ENCODE data around the gene IMPG1. TPM values are rescaled to one million over a fixed set of nuclear protein-coding genes. Genes with fewer than 3 reads are reported as not detected.
A peak's percentile ranks its signal among the peaks of the same experiment; 100 is the strongest.

Gene IMPG1
- total and polyA plus RNA-seq, 10 of the 15 experiments (the other 5 are each of a cell fraction or from before 2014, with no cell fraction given): not detected

GRCh38 chr6:75934643-75935472 lies 137.6 kb downstream of the IMPG1 start (continued):
- no peak for TF ChIP-seq NR2F1 (conservative IDR thresholded peaks at IDR 0.05)
- no peak for TF ChIP-seq CBX5 (IDR thresholded peaks at IDR 0.05; ENCODE audit: low read depth)
- TF ChIP-seq ZSCAN29 (IDR thresholded peaks at IDR 0.05): no peak
- peak; percentile 64 for TF ChIP-seq SMC3 (IDR thresholded peaks at IDR 0.05; ENCODE audit: borderline replicate concordance, low read length)
- TF ChIP-seq NFYA (IDR thresholded peaks at IDR 0.05; ENCODE audit: borderline replicate concordance, low read depth, low read length): no peak
- no peak for TF ChIP-seq SUPT20H (IDR thresholded peaks at IDR 0.05; ENCODE audit: borderline replicate concordance, control insufficient read depth, low read depth, low read length)
- TF ChIP-seq, protein P1, sequence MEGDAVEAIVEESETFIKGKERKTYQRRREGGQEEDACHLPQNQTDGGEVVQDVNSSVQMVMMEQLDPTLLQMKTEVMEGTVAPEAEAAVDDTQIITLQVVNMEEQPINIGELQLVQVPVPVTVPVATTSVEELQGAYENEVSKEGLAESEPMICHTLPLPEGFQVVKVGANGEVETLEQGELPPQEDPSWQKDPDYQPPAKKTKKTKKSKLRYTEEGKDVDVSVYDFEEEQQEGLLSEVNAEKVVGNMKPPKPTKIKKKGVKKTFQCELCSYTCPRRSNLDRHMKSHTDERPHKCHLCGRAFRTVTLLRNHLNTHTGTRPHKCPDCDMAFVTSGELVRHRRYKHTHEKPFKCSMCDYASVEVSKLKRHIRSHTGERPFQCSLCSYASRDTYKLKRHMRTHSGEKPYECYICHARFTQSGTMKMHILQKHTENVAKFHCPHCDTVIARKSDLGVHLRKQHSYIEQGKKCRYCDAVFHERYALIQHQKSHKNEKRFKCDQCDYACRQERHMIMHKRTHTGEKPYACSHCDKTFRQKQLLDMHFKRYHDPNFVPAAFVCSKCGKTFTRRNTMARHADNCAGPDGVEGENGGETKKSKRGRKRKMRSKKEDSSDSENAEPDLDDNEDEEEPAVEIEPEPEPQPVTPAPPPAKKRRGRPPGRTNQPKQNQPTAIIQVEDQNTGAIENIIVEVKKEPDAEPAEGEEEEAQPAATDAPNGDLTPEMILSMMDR (IDR thresholded peaks at IDR 0.05 in 2 of 3, conservative IDR thresholded peaks at IDR 0.05 in 1 of 3; ENCODE audit: control insufficient read depth in 2 of 3, extremely low read depth in 1 of 3, insufficient read depth in 1 of 3, low read depth in 3 of 3, low read length in 3 of 3): peak; percentile 74 to 84 (median 76)

DNA sequence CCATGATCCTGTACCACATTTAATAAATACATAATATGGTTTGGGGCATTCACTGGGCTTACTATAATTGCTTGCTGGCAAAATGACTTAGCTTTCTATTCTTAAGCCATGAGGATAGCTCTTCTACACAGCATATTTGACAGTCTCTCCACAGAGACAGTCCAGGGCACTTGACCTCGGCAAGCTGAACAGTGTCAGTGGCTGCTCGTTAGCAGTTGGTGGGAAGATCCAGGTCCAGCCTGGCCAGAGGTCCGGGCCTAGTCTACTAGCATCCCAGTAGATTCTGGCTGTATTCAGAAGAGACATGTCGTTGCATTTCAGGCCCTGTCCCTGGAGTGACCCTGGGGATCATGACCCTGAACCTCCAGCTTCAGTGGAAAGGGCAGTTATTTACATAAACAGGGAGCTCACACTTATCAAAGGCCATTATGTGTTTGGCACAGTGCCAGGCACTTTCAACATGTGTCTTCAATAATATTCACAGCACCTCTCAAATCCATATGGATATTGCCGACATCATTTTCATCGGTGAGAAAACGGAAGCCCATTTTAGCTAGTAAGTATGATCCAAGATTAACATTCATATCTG lies 139.0 kb downstream of the IMPG1 start:
- WGBS (ENCODE audit: insufficient coverage, insufficient replicate concordance, low lambda C conversion rate, missing lambda C conversion rate): 57% methylated on average over 7 of the region's 7 CpGs
- FAIRE-seq: no peak

More for the DNA sequence above, 139.0 kb downstream of the IMPG1 start:
- no TSS peak for BruUV-seq (replicated peaks)
- TF ChIP-seq, protein P2, sequence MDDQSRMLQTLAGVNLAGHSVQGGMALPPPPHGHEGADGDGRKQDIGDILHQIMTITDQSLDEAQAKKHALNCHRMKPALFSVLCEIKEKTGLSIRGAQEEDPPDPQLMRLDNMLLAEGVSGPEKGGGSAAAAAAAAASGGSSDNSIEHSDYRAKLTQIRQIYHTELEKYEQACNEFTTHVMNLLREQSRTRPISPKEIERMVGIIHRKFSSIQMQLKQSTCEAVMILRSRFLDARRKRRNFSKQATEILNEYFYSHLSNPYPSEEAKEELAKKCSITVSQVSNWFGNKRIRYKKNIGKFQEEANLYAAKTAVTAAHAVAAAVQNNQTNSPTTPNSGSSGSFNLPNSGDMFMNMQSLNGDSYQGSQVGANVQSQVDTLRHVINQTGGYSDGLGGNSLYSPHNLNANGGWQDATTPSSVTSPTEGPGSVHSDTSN (IDR thresholded peaks at IDR 0.05; ENCODE audit: insufficient replicate concordance, low read depth, low read length): no peak
- no peak for TF ChIP-seq SMC3 (IDR thresholded peaks at IDR 0.05; ENCODE audit: borderline replicate concordance, low read length)
- no peak for TF ChIP-seq STAT3 (IDR thresholded peaks at IDR 0.05; ENCODE audit: low read depth, low read length)
- TF ChIP-seq, protein P3, sequence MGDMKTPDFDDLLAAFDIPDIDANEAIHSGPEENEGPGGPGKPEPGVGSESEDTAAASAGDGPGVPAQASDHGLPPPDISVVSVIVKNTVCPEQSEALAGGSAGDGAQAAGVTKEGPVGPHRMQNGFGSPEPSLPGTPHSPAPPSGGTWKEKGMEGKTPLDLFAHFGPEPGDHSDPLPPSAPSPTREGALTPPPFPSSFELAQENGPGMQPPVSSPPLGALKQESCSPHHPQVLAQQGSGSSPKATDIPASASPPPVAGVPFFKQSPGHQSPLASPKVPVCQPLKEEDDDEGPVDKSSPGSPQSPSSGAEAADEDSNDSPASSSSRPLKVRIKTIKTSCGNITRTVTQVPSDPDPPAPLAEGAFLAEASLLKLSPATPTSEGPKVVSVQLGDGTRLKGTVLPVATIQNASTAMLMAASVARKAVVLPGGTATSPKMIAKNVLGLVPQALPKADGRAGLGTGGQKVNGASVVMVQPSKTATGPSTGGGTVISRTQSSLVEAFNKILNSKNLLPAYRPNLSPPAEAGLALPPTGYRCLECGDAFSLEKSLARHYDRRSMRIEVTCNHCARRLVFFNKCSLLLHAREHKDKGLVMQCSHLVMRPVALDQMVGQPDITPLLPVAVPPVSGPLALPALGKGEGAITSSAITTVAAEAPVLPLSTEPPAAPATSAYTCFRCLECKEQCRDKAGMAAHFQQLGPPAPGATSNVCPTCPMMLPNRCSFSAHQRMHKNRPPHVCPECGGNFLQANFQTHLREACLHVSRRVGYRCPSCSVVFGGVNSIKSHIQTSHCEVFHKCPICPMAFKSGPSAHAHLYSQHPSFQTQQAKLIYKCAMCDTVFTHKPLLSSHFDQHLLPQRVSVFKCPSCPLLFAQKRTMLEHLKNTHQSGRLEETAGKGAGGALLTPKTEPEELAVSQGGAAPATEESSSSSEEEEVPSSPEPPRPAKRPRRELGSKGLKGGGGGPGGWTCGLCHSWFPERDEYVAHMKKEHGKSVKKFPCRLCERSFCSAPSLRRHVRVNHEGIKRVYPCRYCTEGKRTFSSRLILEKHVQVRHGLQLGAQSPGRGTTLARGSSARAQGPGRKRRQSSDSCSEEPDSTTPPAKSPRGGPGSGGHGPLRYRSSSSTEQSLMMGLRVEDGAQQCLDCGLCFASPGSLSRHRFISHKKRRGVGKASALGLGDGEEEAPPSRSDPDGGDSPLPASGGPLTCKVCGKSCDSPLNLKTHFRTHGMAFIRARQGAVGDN (IDR thresholded peaks at IDR 0.05): no peak
- TF ChIP-seq TCF7 (IDR thresholded peaks at IDR 0.05; ENCODE audit: borderline replicate concordance): no peak
- intact Hi-C loops (cut with micrococcal nuclease; ENCODE audit: unreplicated experiment): loop anchor here (10.0 kb wide), 3 partner anchors 701 to 1531 kb away; partner anchors contain the start of gene HTR1B
- Histone ChIP-seq H3K9ac (ENCODE audit: control insufficient read depth, insufficient read depth, low read length) (no peak overlapping the region), H3K4me1 (ENCODE audit: control insufficient read depth, insufficient read depth, low read length) (no peaks in the 10 kb centered on the region; the same call in 1 of the 2 replicates), H3K27ac (ENCODE audit: control insufficient read depth, insufficient read depth) (no peak overlapping the region), H4K20me1 (ENCODE audit: control insufficient read depth, insufficient read depth) (no peaks in the 10 kb centered on the region), H3K27me3 (replicated peaks in 1 of 2; ENCODE audit: control insufficient read depth in 2 of 2, insufficient read depth in 2 of 2, low read length in 1 of 2) (peaks cover 0 to 2% of the 10 kb centered on the region in 2 experiments; a peak in 1 of 4 replicates), H3K4me3 (no peak overlapping the region), H3K79me2 (ENCODE audit: control insufficient read depth, insufficient read depth, low read length) (no peaks in the 10 kb centered on the region), H3K36me3 (ENCODE audit: control insufficient read depth in 2 of 2, insufficient read depth in 2 of 2, low read length in 1 of 2) (no peaks in the 10 kb centered on the region), H2AFZ (ENCODE audit: control insufficient read depth, low read depth, low read length) (no peak overlapping the region), H3K4me2 (ENCODE audit: control insufficient read depth, insufficient read depth) (no peak overlapping the region), H3K9me3 (replicated peaks; ENCODE audit: control insufficient read depth, insufficient read depth, low read length) (no peaks in the 10 kb centered on the region)
- ATAC-seq: no peak
- SMC1A ChIA-PET (ENCODE audit: uncharacterized antibody, unreplicated experiment): interaction anchor here (1.1 to 4.0 kb wide), 7 partner anchors 13 to 1524 kb away, joined by 3 to 19 read pairs (median 6); no protein-coding TSS in a partner anchor
- RAD21 ChIA-PET (ENCODE audit: unreplicated experiment): interaction anchor here (1.0 to 2.3 kb wide), 3 partner anchors 10 to 59 kb away, joined by 4 to 13 read pairs (median 4); no protein-coding TSS in a partner anchor
- CTCF ChIA-PET: interaction anchor here (0.6 to 7.3 kb wide), 14 partner anchors 8 to 928 kb away, joined by 3 to 75 read pairs (median 8); no protein-coding TSS in a partner anchor
- no peak for DNase-seq (ENCODE audit: low read depth, low spot score)
- POLR2A ChIA-PET: no interaction called here
- in situ Hi-C loops (cut with MboI): loop anchor here (10.0 to 25.0 kb wide), 2 partner anchors 929 to 1531 kb away; partner anchors contain the start of gene HTR1B

Data from GM12878 (cell line).